GM12878 (cell line): Measurements from ENCODE around the gene C1QTNF12. TPM values are rescaled to one million over a fixed set of nuclear protein-coding genes. Genes with fewer than 3 reads are reported as not detected.
"Not testable (repeated sequence)": the region's sequence is repeated elsewhere in the genome, so short reads cannot be mapped to it uniquely, and the experiment has no call there.

Experiments
- ATAC-seq: fragments of 200-7000 bp; cut with Tn5 transposase; 3 replicates; pipeline ENCODE4 v1.9.1; 2020; ENCODE audit warnings: mild to moderate bottlenecking, moderate library complexity
- BruUV-seq: library from RNA; stranded (reverse); fragments of 400-500 nt; replicated peaks from 2 replicates; lab custom pipeline; 2021; lab: Mats Ljungman, UMichigan
- CTCF ChIA-PET: fragments of 300-600 bp; sonication (Branson Sonifier 250); formaldehyde crosslinking; extraction: SDS; loops from one replicate; lab custom pipeline; 2021; ENCODE audit warnings: inconsistent platforms; lab: Yijun Ruan, JAX
- POLR2A ChIA-PET: fragments of 350-600 bp; formaldehyde crosslinking; extraction: SDS; loops from one replicate; lab custom pipeline; 2021; ENCODE audit warnings: inconsistent platforms; lab: Charles Lee
- RAD21 ChIA-PET: fragments of 300-600 bp; sonication (Branson Sonifier 250); formaldehyde crosslinking; loops from one replicate; lab custom pipeline; 2023; ENCODE audit warnings: antibody characterized with exemption; ENCODE audit not compliant: unreplicated experiment; lab: Charles Lee
- SMC1A ChIA-PET: fragments of 300-600 bp; sonication (Branson Sonifier 250); formaldehyde crosslinking; loops from one replicate; lab custom pipeline; 2023; ENCODE audit not compliant: unreplicated experiment, uncharacterized antibody; lab: Charles Lee
- DNase-seq: peaks from one replicate; pipeline ENCODE4 v3.0.0-alpha.2; 2011; ENCODE audit warnings: low read depth, low spot score
- FAIRE-seq: peaks from 3 replicates; lab custom pipeline; 2011; peaks lifted over from hg19 to GRCh38; lab: Jason Lieb, UNC
- H2AFZ ChIP-seq: 2 replicates; pipeline ENCODE4 v1.6.0; 2011; ENCODE audit warnings: low read depth, low read length, control low read depth; ENCODE audit not compliant: control insufficient read depth
- H3K27ac ChIP-seq: 2 replicates; pipeline ENCODE4 v1.5.1; 2011; ENCODE audit warnings: control low read depth; ENCODE audit not compliant: control insufficient read depth, insufficient read depth
- H3K27me3 ChIP-seq, 2 experiments: replicated peaks in 1 of 2; 2 replicates each; pipeline versions ENCODE4 v1.6.0 to v1.6.1; 2011; ENCODE audit warnings: low read length in 1 of 2; ENCODE audit not compliant: control insufficient read depth in 2 of 2, insufficient read depth in 2 of 2
- H3K36me3 ChIP-seq, 2 experiments: 2 replicates each; pipeline ENCODE4 v1.5.1; 2011; ENCODE audit warnings: low read length in 1 of 2; ENCODE audit not compliant: control insufficient read depth in 2 of 2, insufficient read depth in 2 of 2
- H3K4me1 ChIP-seq: 2 replicates; pipeline ENCODE4 v1.6.1; 2011; ENCODE audit warnings: mild to moderate bottlenecking, low read length, moderate library complexity, mixed read lengths; ENCODE audit not compliant: control insufficient read depth, insufficient read depth
- H3K4me2 ChIP-seq: 2 replicates; pipeline ENCODE4 v1.6.0; 2011; ENCODE audit warnings: control low read depth; ENCODE audit not compliant: control insufficient read depth, insufficient read depth
- H3K4me3 ChIP-seq: fragments of 200-600 bp; sonication (generic); 2 replicates; pipeline ENCODE4 v1.5.1; 2016
- H3K79me2 ChIP-seq: 2 replicates; pipeline ENCODE4 v1.6.0; 2011; ENCODE audit warnings: low read length; ENCODE audit not compliant: control insufficient read depth, insufficient read depth
- H3K9ac ChIP-seq: 2 replicates; pipeline ENCODE4 v1.8.0; 2011; ENCODE audit warnings: low read length, control low read depth, mixed read lengths; ENCODE audit not compliant: control insufficient read depth, insufficient read depth
- H3K9me3 ChIP-seq: replicated peaks from 3 replicates; pipeline ENCODE4 v1.5.1; 2011; ENCODE audit warnings: mild to moderate bottlenecking, low read length; ENCODE audit not compliant: control insufficient read depth, insufficient read depth
- H4K20me1 ChIP-seq: 2 replicates; pipeline ENCODE4 v1.6.0; 2011; ENCODE audit not compliant: control insufficient read depth, insufficient read depth
- ATF3 ChIP-seq: IDR thresholded peaks from 2 replicates; pipeline ENCODE4 v1.6.1; 2011; ENCODE audit warnings: low read depth, mild to moderate bottlenecking, low read length, moderate library complexity, borderline replicate concordance; ENCODE audit errors: extremely low read depth
- KDM1A ChIP-seq: fragments of 200-600 bp; sonication (generic); IDR thresholded peaks from 2 replicates; pipeline ENCODE4 v1.6.1; 2016; ENCODE audit warnings: borderline replicate concordance
- MXI1 ChIP-seq: fragments of 150-350 bp; IDR thresholded peaks from 2 replicates; pipeline ENCODE4 v1.6.1; 2011; ENCODE audit warnings: low read depth, mild to moderate bottlenecking, inconsistent platforms, low read length, improper control_type of control experiment
- NRF1 ChIP-seq: conservative IDR thresholded peaks from 2 replicates; pipeline ENCODE4 v1.6.1; 2011; ENCODE audit warnings: mild to moderate bottlenecking, low read depth, low read length, improper control_type of control experiment
- YBX1 ChIP-seq: fragments of 450-650 bp; IDR thresholded peaks from 2 replicates; pipeline ENCODE4 v1.6.1; 2016; ENCODE audit warnings: antibody characterized with exemption
- WGBS: methylation state at CpG from one replicate; pipeline ENCODE4 v1.1.6; 2016; ENCODE audit warnings: low lambda C conversion rate; ENCODE audit not compliant: insufficient replicate concordance, insufficient coverage; ENCODE audit errors: missing lambda C conversion rate; 5-methylcytosine and 5-hydroxymethylcytosine counted together
- in situ Hi-C: fragments of 300-500 bp; cut with MboI; formaldehyde crosslinking; loops from 9 replicates; pipeline ENCODE4 v1.14.3; 2018; ENCODE audit warnings: mixed read lengths
- intact Hi-C: fragments of 100-400 bp; cut with micrococcal nuclease; formaldehyde crosslinking; loops from one replicate; pipeline ENCODE4 v1.14.2; 2022; ENCODE audit not compliant: unreplicated experiment
- polyA plus RNA-seq, 11 experiments: library from polyadenylated mRNA; depleted of rRNA in 4 of 11; unstranded in 6 of 11; stranded (reverse) in 5 of 11; fragments of >200 nt; fragmentation: Nextera tagmentation in 4 of 11; fragmentation: Illumina TruSeq in 1 of 11; extraction: Ambion mirVana in 4 of 11; extraction: Trizol in 1 of 11; gene quantifications; 1 replicate in 1 of 11; 2 replicates in 10 of 11; pipeline versions ENCODE4 v1.2.1 to v1.2.3, GENCODE V29; 2011 to 2016; ENCODE audit warnings: inconsistent platforms in 2 of 11, missing spikeins in 2 of 11, low read depth in 1 of 11
- total RNA-seq, 4 experiments: library from RNA; depleted of rRNA in 3 of 4; stranded (reverse); fragments of >200 nt in 3 of 4; fragmentation: Illumina TruSeq in 1 of 4; extraction: Trizol in 1 of 4; gene quantifications; 2 replicates each; pipeline versions ENCODE4 v1.2.1 to v1.2.3, GENCODE V29; 2013 to 2021

The C1QTNF12 gene
- total and polyA plus RNA-seq, 10 of the 15 experiments (the other 5 are each of a cell fraction or from before 2014, with no cell fraction given): 0.17 to 1.0 (median 0.31) TPM; not detected in 5

GRCh38 chr1:1250786-1251284 is 4.3 kb upstream of the C1QTNF12 start (continued):
- no peak for TF ChIP-seq KDM1A
- peak; percentile 49; the same call in 1 of the 2 replicates for TF ChIP-seq ATF3
- TF ChIP-seq YBX1: no peak
- peak; percentile 54 for TF ChIP-seq NRF1
- TF ChIP-seq MXI1: peak; percentile 89

GRCh38 chr1:1248009-1248913 is 1.7 kb upstream of the C1QTNF12 start:
- ATAC-seq, H3K4me3 ChIP-seq, in situ Hi-C loops, H3K36me3 ChIP-seq, intact Hi-C loops, FAIRE-seq, H3K79me2 ChIP-seq, DNase-seq, H3K27ac ChIP-seq, SMC1A ChIA-PET, H2AFZ ChIP-seq, H3K27me3 ChIP-seq, H3K4me2 ChIP-seq, RAD21 ChIA-PET, H4K20me1 ChIP-seq, BruUV-seq, CTCF ChIA-PET, H3K9ac ChIP-seq, H3K9me3 ChIP-seq, POLR2A ChIA-PET: not testable (repeated sequence)
- peaks cover 12% of the 10 kb centered on the region for H3K4me1 ChIP-seq
- WGBS: 70% methylated on average over 19 of the region's 21 CpGs
